ENCODE results near the gene ZNF407.

The ZNF407 gene

DNA sequence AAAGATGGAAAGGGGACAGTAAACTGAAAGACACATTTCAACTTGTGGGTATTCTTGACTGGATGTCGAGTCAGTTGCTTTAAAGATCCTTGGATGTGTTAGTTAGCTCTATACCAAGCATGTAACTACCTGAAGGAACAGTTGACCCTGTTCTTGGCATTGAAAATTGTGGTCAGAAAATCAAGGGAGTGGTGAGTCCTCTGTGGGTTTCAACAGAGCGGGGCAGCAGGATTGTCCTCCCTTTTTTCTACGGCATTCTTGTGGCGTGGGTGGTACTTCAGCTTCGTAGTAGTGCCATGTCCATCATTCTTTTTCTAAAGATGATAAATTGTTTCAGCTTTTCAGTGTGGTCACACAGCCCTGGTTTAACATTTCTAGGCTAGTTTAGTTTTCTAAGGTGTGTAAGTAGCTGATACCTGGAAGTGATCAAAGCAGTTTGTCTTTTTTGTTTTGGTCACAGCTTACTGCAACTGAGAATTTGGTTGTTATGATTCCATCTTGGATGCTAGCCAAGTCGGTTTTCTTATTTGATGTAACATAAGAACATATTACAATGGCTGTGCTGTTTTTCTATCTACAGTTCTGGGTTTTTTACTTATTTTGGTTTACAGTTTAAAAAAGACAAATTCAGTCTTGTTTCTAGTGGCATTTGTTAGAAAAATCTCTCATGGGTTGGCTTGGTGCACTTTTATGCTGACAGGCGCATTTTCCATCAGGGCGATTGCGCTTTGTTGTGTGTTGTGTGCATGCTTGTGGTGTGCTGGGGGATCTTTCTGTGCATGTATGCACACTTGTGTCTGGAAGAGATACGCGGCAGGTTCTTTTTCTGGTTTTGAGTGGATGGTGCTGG lies 84.7 kb downstream of the ZNF407 start:
- DNase-seq, result no peak

DNA sequence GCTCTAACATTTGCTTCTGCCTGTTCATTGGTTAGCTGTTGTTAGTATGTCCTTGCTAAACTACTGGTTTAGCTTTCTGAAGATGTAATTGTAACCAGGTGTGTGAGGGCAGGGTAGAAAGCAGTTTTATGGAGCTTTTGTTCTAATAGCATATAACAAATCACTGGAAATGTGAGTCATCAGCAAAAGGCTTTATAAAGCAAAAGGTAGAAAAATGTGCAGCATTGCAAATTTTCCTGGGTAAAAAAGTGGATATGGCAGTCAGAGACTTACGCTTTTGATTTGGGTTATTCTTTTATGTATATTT lies 85.3 kb downstream of the ZNF407 start:
- DNase-seq, result no peak

DNA sequence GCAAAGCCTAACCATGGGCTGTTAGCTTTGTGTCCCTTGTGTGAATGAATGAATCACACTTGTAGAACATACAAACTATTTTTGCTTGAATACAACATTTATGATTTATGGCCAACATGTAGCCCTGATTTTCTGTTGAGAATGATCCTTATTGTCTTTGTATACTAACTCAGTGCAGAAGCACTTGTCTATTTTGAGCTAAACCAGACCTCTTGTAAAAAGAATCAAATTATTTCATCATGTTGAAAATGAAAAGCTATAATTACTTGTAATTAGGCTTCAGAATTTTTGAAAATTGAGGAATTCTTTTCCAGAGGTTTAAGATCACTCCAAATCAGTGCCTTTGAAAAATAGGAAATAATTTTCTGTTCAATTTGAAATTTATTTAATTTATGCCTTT lies 85.9 kb downstream of the ZNF407 start:
- DNase-seq, result no peak

DNA sequence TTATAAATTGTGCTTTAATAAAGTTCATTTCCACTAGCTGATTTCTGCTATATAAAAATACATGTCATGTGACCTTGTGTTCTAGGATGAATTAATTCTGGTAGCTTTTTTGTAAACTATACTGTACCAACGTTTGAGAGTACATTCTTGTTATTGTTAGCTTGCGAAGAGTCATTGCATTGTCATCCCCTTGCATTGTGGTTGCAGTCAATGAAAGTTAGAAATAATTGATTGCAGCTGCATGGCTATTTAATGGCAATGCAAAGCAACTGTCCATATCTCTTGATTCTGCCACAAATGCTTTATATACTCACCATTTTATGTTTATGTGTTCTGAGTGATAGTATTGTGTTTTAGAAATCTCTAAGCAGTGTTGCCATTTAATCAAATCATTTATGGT lies 91.6 kb downstream of the ZNF407 start:
- DNase-seq, result no peak

DNA sequence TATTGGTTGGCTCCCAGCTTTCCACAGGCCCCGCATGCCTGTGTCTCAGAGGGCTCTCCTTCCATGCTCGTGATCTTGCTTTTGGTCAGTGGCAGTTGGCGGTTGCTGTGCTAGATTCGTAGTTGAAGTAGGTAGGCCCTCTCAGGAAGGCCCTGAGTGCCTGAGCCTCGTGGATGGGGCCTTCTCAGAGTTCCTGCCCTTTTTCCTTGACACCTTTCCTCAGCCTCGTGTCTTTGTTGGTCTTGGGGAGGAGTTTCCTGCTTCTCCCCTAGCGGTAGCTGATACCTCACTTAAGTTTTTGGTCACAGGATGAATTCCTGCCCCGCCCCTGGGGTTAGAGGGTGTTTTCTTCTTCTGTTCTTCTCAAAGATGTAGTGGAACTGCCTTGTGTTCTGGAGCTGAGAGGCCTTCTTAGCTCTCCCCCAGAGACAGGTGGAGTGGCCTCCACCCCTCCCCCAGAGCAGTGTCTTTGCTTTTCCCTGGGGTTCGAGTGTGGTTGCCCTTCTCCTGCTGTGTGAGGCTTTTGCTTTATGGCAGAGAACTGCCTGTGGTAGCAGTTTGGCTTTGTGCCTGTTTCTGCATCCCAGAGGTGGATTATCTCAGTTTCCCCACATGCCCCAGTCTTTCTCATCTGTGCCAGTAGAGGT lies 94.8 kb downstream of the ZNF407 start:
- DNase-seq, result no peak

DNA sequence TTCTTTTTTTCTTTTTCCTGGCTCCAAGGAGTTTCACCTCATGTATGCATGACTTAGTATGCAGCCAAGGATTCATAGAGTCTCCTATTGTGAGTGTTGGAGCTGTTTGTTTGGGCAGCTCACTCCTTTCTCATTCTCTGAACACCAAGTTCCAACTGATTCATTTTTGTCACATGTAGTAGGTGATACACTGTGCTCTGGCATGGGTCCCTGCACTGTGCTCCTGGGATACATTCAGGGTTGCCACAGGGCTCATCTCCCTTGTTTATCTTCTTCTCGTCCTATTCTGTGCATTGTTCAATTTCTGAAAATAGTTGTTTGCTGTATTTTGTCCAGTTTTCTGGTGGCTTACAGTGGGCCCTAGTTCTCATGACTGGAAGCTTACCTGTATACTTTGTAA lies 96.8 kb downstream of the ZNF407 start:
- DNase-seq, result no peak

DNA sequence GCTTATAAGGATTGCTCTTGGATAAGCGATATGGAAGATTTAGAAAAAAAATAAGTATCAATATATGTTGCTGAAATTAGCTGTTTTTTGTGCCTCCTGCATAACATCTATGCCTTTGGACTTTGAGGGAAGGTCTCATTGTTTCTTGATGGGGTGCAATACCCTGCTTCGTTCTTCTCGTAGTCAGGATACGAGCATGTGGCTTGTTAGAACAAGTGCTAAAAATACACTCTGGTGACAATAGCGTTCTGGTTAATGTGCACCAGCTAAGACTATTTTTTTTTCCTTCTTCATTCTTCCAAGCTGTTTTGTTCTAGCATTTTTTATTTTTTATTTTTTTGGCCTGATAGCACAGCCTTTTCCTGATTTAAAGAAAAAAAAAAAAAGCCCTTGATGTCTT lies 97.5 kb downstream of the ZNF407 start:
- DNase-seq, result no peak

DNA sequence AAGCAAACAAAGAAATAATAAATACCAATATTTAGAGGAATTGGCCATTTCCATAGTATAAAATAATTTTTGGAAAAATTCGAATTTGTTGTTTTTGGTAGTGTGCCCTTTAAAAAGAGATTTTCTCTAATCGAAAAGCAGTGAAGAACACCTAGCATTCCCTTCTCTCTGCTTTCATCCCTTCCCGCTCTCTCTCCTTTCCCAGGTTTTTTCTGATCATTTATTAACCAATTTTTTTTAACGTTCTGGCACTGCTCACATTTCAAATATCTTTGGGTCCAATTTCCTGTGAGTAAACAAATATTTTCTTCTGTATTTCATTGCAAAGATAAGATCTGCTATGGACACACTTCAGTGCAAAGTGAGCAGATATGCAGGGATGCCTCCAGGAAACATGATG lies 101.2 kb downstream of the ZNF407 start:
- DNase-seq, result no peak

DNA sequence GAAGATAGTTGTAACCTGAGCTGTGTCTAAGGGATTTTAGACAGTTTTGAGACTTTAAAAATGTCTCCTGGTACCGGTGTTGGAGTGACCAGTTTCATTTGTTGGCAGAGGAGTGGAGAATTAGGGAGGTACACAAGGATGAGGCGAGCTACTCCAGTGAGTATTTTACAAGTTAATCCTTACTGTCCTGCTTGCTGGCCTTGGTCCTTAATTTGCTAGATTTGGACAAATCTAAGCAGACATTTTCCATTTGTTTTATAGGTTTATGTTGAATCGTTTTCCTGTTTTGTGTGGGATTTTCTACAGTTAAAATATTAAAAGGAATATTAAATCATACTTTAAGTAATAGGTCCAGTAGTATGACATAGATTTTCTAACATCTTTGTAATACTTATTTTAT lies 101.8 kb downstream of the ZNF407 start:
- DNase-seq, result no peak

DNA sequence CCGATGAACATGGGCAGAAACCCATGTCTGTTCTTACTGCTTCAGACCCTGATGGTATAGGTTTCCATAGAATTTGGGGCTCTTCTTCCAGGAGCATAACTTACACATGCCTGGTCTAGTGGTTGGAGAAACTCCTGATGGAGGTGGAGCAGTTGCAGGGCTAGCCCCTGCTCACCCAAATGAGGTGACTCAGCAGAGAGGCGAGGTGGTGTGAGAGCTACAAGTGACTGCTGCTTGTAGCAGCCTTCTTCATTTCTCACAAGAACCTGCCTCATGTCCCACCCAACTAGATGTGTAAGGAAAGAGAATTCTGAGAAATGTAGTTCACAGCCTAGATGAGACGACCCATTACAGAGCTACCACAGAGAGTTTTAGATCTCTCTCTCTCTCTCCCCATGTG lies 105.3 kb downstream of the ZNF407 start:
- no peak for DNase-seq

DNA sequence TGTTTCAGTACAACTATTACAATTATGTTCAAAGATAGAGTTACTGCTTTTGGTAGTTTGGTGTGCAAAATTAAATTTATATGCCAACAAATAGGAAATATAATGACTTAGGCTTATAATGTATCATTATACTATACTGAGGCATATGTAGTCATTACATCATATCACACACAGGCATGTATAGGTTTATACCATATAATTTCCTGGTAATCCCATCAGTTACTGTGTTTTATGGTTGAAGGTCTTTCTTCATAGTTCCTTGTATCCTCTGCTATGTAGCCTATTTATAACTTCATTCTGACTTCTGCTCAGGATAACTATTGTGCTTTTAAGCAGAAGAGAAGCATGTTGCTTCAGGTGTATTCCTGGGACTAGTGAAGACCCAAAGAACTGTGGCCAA lies 110.5 kb downstream of the ZNF407 start:
- no peak for DNase-seq

DNA sequence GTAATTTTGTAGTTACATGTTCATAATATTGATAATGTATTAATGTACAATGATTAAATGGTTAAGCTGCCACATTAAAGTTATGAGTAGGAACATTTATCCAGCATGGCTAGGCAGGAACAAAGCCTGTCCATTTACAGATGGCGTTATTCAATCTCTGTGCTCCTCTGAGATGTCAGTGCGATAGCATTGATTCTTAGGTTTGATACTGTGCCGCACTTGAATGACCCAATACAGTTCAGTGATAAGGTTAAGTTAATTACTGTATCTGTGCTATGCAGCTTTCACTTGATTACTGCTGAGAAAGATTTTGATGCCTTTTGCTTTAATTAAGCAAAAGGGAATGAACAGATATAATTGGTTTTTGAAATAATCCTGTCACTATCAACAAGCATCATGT lies 111.8 kb downstream of the ZNF407 start:
- DNase-seq, result no peak

DNA sequence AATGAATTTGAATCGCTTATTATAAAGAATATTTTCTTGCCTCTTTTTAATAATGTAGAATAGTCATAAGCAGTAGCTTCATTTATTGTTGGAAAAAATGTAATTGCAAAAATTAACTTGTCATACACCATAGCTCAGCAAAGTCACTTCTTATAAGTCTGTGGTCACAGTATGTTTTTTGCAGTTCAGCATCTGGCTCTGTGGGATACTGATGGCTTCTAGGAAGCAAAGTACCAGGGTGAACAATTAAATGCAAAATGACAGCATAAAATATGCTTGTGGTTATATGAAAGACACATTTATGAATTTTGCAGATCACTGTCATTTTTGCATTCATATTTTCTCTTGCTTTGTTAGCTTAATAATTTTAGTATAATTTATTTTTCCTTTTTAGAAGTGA lies 116.5 kb downstream of the ZNF407 start:
- no peak for DNase-seq

DNA sequence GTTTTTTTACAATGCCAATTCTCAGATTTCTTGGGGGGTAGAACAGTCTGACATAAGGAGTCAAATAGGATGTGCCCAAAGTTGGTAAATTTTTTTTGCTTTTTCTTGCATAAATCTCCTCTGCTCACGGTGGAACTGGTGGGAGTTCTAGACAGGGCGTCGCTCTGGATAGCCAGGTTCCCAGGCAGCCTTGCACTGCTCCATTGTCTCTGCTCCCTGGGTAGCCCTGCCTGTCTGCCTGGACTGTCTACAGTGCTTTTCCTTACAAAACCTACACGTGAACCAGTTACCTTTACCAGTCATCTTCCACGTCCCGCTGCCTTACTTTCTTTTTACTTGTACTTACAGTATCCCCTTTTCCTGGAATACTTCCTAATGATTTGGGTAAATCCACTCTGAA lies 117.1 kb downstream of the ZNF407 start:
- no peak for DNase-seq

DNA sequence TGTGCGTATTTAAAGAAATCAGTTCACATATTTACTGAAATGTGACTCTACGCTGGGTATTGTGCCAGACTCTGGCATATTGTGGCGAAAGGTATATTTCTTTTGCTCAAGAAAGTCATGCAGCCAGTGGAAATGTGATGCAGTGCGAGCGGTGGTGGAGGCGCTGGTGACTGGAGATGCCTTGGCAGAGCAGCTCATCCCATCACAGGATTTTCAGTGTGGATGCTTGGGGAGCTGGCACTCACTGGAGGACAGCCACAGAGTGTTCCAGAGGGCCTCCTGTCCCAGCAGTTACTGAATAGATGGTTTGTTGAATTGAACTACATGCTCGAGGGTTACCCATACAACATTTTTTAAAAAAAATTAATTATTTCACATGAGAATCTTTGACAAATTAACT lies 117.6 kb downstream of the ZNF407 start:
- no peak for DNase-seq

DNA sequence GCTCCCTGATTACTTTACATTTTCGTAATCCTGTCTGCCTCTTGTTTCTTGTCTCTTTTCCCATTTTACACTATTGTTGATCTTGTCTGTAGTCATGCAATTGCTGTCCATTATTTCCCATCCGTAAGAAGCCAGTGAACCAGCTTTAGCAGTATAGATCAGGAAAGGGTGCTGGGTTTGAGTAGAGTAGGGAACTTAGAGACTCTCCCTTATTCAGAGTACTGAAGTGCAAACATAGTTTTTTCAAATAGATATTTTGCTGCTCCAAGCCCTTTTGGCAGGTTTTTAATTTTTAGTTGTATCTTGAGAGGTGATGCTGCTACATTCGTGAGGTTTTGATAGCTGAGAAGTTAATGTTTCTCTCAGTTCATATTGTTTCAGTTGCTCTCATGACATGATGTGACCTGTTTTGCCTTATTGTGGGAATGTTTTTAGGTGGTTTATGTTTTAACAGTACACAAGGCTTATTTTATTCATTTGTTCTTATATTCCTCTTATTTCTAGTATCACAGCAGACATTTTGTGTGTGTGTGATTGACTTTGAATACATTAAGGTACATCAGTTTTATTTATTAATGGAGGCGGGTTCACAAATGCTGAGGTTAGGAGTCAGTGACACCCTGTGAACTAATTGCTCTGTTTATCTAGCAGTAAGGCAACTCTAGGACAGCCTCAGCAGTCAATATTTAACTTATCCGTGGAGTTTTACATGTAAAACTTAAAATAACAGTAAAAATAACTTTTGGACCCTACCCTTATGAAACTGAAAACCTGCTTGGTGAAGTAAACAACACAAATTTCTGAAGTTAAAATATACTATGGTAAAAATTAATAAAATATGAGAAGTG lies 118.4 kb downstream of the ZNF407 start:
- DNase-seq, result no peak

DNA sequence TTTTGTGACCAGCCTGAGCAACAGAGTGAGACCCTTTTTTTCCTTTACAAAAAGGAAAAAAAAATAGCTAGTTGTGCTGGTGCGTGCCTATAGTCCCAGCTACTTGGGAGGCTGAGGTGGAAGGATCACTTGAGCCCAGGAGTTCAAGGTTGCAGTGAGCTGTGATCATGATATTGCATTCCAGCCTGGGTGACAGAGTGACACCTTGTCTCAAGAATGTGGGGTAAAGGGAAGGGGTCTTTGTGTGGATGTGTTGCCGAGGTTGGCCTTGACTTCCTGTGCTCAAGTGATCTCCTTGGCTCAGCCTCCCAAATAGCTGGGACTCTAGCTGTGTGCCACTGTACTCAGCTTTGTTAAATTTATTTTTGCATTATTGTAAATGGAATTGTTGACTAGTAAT lies 120.6 kb downstream of the ZNF407 start:
- DNase-seq, result no peak

DNA sequence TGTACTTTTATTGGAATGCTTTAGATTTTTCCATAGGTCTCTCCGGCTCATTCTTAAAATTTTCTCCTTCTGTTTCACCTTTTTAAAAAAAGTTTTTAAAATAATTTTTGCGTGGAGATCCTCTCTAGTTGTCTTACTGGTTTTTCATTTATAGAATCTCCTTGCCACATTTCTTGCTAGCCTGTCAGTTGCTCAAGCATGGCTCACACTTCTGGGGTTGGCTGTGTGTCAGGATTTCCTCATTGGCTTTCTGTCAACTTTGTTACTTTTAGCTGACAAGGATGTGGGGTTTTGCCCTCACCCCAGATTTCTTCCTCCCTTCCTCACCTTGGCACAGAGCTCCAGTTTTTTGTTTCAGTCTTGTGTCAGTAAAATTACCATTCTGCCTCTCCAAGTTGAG lies 124.6 kb downstream of the ZNF407 start:
- DNase-seq, result no peak

DNA sequence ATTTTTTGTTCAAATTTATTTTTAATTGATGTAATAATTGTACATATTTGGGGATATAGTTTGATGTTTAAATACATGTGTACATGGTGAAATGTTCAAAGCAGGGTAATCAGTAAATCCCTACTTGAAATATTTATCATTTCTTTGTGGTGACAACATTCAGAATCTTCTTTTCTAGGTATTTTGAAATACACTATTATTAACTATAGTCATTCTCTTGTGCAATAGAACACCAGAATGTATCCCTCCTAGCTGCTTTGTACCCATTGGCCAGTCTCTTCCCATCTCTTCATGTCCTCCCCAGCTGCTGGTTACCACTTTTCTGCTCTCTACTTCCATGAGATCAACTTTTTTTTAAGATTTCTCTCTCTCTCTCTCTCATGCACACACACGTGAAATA lies 126.5 kb downstream of the ZNF407 start:
- no peak for DNase-seq

DNA sequence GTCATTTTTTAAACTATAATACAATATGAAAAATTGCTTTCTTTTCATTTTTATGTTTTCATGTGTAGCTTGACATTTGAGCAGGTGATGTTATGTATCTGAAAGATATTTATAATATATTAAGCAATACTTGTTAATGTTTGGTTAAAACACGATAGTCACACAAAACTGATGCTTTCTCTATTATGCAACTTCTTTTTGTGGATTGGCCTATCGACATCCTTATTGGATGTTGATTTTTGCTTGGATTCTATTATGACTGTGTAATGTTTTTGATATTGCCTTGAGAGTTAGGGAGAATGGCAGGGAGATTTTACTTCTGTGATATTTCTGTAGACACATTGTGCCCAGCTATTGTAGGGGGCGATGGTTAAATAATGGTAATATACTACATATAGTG lies 128.0 kb downstream of the ZNF407 start:
- DNase-seq, result no peak

DNA sequence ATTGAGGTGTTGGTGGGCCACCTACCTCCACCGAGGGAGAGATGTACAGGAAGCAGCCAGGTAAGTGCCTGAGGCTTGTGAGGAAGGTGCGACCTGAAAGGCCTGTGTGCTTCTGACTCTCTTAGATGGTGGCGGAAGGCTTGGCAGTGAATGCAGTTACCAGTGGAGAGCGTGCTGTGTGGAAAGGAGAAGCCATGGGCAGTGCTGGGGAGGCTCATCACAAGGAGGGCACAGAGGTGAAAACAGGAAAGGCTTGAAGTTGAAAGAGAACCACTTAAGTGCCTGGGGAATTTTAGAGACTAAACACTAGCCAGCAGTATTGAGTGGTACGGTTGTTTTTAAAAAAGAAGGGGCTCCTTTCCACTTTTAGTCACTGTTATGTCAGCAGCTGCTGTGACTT lies 130.9 kb downstream of the ZNF407 start:
- no peak for DNase-seq

DNA sequence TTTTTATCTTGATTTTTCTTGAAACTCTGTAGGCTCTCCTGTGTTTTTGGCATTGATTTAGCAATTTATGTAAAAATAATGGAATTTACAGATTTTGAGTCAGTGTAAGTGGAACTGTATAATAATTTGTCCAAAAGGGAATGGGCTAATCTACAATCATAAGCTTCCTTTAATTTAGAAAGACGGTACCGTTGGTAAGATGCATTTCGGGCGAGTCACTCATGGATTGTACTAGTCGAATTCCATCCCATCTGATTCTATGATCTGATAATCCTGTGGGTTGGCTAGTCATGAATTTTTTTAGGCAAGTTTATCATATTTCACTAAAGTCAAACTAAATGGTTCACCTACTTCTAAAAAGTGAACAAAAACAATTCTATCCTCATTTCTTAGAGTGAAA lies 133.4 kb downstream of the ZNF407 start:
- DNase-seq, result no peak

DNA sequence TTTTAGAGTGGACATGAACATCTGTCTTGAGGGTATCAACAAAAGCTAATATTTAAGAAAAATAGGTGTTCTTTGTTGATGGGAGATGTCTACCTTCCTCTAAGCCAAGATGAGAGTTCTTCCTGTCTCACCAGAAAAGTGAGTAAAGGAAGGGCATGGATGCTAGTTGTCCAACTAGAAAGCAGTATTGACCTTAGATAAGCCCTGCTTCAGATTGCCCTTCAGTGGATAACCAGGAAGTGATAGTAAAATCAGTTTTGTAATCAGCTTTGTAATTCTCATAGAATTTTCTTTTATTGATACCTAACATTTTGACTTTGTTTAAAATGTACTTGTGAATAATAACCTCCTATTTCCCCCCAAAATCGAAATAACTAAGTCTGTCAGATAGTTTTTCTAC lies 134.7 kb downstream of the ZNF407 start:
- no peak for DNase-seq

DNA sequence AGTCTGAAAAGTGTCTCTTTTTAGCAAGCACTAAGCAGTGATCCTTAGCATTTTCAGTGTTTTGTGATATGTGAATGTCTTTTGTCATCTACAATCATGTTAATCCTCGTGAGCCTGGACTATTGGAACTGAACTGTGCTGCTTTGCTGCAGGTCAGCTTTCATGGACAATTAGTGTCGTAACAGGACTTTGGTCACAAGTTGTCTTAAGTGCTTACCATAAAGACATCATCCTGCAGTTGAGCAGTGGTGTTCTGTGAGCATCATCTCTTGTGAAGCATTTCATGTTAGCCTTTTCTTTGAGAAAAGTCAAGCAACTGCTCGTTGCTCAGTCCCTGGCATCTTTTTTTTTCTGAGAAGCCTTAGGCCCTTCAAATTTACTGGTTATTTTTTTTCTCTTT lies 135.9 kb downstream of the ZNF407 start:
- no peak for DNase-seq

All from stimulated activated naive CD4-positive, alpha-beta T cell treated with Interleukin-2 at 50 U/mL for 16 hours (primary cell).